ENCODE measurements around the gene ADAMTS1.
"Not testable (repeated sequence)": the region's sequence is repeated elsewhere in the genome, so short reads cannot be mapped to it uniquely, and the experiment has no call there.

Gene ADAMTS1

DNA sequence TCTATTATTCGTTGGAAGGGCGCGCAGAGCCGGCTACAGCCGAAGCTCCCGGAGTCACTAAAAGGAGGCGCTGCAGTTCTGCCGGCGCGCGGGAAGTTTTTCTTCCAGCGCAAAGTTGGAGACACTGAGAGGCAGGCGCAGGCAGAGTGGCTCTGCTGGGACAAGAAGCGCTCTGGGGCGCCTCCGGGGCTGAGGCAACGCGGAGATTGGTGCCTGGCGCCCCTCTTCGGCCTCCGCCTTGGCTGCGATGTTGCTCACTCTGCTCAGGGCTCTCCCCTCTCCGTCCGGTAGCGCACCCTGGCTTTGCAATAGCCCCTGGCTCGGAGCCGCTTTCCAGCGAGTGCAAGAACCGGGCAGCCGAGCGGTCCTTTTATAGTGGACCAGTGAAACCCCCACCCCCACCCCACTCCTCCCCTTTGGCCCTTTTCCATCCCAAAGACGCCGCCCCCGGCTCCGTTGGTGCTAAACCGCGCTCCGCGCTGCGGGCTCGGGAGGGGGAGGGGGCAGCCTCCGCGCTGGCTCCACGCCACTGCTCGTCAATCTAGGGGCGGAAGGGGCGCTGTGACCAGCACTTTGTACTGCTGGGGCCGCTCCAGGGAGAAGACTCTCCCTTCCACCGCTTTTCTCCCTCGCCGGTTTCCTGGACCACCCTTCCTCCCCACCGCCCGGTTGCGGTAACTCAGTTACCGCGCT is at the start of gene ADAMTS1:
Gene ADAMTS1 (minus strand): TSS at position 344 of the 693 bp plus-strand sequence. CDS start 455 bp downstream, outside the sequence.
- no peak for DNase-seq (ENCODE audit: low read depth in 2 of 2)

- no peak for DNase-seq (ENCODE audit: low read depth in 2 of 2)
Measured at GRCh38 chr21:26892151-26892550, 46.9 kb upstream of the ADAMTS1 start.

- no peak for DNase-seq (ENCODE audit: low read depth in 2 of 2)
Measured at GRCh38 chr21:26888931-26889330, 43.7 kb upstream of the ADAMTS1 start.

GRCh38 chr21:26888256-26888655 is 43.0 kb upstream of the ADAMTS1 start:
- DNase-seq (ENCODE audit: low read depth in 2 of 2): no peak

DNA sequence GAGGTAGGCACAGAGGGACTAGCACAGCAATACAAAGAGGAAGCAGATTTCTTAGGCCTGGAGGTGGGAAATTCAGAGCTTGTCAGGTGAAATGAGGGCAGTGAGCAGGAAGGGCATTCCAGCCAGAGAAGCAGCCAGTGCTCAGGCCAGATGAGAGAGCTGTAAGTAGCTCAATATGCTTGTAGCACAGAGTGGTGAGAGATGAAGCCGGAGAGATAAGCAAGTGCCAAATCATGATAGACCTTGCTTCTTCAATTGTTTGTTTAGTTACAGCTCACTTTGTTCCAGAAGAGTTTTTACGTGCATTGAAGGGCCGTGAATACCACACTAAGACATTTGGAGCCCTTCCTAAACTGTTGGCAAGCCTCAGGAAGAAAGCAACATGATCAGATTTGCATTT is 42.0 kb upstream of the ADAMTS1 start:
- DNase-seq (ENCODE audit: low read depth in 2 of 2): no peak

DNA sequence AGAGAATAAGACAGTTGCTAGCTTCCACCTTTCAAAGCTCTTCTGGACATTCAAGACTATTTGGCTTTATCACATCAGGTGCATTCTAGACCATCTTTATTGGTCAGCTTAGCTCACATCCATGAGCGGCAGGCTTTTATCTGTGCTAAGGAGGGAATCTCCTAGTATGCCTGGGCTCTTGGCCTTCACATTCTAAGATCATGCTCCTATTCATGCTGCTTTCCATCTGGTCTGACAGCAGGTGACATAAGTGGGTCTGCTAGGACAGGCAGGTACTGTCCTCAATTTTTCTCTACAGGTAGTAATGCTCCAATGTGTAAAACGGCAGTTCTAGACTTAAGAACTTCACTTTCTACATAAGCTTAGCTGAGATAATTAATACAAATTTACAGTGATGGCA is 39.2 kb upstream of the ADAMTS1 start:
- DNase-seq (ENCODE audit: low read depth in 2 of 2): no peak

GRCh38 chr21:26883768-26884167 is 38.6 kb upstream of the ADAMTS1 start:
- DNase-seq (ENCODE audit: low read depth in 2 of 2): no peak

GRCh38 chr21:26881504-26882228 is 36.5 kb upstream of the ADAMTS1 start:
- DNase-seq (ENCODE audit: low read depth in 2 of 2): no peak

GRCh38 chr21:26877018-26877417 is 31.8 kb upstream of the ADAMTS1 start:
- no peak for DNase-seq (ENCODE audit: low read depth in 2 of 2)

GRCh38 chr21:26874347-26874746 is 29.1 kb upstream of the ADAMTS1 start:
- DNase-seq (ENCODE audit: low read depth in 2 of 2): no peak

DNA sequence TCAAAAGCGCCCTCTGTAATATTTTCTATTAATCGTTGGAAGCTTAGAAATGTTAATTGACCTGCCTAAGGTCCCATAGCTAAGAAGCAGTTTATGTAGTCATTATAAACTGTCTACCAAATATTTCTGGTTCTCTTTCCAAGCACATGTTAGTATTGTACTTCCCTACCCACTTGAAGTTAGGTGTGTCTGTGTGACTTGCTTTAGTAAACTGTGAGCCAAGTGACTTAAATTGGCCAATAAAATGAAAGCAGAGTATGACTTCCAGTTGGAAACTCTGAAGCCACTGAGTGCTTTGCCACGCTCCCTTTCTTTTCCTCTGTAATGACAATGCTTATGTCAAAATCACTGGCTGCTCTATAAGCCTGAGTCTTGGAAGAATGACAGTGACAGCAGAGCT is 20.6 kb upstream of the ADAMTS1 start:
- DNase-seq (ENCODE audit: low read depth in 2 of 2): no peak

GRCh38 chr21:26856871-26857350 is 11.7 kb upstream of the ADAMTS1 start:
- DNase-seq (ENCODE audit: low read depth in 2 of 2): not testable (repeated sequence)

- not testable (repeated sequence) for DNase-seq (ENCODE audit: low read depth in 2 of 2)
Measured at GRCh38 chr21:26854695-26855094, 9.5 kb upstream of the ADAMTS1 start.

DNA sequence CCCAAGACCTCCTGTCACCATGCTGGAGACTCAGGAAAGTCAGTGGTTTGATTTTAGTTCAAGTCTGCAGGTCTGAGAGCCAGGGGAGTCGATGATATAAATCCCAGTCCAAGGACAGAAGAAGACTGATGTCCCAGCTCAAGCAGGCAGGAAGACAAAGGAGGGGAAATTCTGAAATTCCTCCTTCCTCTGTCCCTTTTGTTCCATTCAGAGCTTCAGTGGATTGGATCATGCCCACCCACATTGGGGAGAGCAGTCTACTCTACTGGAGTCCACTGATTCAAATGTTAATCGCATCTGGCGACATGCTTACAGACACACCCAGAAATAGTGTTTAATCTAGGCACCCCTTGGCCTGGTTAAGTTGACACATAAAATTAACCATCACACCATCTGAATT is 7.2 kb upstream of the ADAMTS1 start:
- no peak for DNase-seq (ENCODE audit: low read depth in 2 of 2)

GRCh38 chr21:26851109-26851944 is 6.1 kb upstream of the ADAMTS1 start:
- no peak for DNase-seq (ENCODE audit: low read depth in 2 of 2)

DNA sequence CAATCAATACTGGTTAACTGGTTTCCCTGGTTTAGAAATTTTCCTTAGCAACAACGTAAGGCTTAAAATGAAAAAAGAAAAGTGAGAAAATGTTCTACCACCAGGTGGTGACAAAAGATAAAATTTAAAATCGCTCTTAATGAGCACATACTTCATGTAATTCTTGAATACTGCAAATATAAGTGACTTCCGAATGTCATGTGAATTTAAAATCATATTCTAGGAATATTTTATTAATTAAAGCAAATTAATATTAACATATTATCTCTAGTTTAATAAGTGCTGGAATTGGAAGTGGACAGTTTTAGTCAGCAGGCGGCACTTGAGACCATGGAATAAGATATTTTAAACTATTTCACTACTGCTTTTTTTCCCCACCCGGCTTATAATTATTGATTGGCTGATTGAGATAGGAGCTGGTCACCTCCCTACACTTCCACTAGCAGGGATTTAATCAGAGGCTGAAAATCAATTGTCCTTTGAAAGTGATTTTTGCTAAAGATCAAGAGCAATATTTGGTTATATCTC is 5.0 kb upstream of the ADAMTS1 start:
- DNase-seq (ENCODE audit: low read depth in 2 of 2): no peak

DNA sequence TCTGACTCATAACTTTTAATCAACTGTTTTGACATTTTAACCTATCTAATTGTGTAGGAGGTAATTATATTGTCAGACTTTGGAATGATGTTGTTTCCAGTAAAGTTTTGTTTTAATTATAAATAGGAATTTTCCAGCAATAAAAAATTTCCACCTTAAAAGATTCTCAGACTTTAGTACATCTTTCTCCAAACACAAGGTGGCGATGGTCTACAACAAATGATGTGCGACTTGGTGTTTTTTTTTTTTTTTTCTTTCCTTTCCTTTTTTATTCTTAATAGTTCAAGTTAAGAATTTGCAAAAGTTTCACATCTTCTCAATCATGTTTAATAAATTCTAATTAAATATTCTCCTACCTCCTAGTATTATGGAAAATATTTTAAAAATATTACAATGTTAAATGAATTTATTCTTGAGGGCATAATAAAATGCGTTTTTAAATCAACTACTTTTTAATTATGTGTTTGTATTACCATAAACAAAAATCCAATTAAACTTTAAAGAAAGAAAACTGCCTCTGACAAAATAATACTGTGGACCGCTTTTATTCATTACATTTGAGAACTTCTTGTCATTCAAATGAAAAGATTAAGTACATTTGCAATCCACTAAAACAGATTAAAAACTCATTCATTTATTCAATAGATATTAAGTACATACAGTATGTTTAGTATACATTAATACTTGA is 4.4 kb upstream of the ADAMTS1 start:
- no peak for DNase-seq (ENCODE audit: low read depth in 2 of 2)

GRCh38 chr21:26847921-26848320 is 2.7 kb upstream of the ADAMTS1 start:
- no peak for DNase-seq (ENCODE audit: low read depth in 2 of 2)

DNA sequence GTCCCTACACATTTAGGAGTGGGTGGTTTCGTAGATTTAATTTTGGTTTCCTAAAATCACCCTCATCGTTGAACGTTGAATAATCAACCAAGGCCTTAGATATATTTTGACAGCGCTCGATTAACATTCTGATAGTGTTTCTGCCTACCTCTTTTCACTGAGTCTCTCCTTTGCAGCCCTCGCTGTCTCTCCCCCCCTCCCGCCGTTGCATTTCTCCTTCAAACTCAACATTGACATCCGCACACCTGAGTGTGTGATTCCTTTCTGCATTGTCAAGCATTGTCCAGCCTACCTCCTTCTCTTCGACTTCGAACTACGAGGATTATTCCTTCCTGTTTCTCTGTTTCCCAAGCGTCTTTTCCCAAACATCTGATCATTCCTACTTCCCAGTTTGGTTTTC is 1.8 kb upstream of the ADAMTS1 start:
- no peak for DNase-seq (ENCODE audit: low read depth in 2 of 2)

DNA sequence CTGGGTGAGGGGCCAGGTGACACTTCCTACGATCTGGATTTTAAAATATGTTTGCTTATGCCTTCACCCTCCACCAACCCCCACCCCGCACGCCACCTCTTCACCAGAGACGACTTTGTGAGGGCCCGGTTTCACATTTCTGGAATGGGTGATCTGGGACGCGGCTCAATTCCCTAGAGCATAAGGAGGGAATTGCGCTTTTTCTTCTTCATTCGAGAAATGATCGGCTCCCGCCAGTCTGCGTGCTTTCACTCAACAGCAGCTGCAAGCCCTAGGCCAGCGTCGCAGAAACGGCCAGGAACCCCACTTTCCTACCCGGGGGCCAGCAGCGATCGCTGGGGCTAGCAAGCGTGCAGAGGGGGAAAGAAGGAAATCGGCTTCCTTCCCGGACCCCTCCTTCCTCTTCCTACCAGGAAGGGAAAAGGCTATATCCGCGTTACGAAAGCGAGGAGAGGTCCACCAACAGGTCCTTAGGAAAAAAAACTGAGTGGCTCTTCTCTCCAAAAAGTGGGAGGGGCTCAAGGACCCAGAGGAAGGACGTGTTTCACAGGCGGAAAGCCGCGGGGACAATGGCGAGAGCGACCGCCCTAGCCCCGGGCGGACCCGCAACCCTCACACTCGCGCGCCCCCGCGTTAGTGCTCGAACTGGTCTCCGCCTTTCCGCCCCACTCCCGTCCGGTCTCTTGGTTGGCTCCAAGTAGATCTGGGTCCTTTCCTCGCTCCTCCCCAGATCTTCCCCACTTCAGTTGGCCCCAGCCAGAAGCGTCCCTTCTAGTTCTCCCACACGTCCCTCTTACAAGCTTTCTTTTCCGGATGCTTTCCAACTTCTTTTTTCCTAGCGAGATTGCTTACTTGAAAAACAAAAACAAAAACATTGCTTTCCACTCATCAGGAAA is 1.1 kb upstream of the ADAMTS1 start:
- no peak for DNase-seq (ENCODE audit: low read depth in 2 of 2)

DNA sequence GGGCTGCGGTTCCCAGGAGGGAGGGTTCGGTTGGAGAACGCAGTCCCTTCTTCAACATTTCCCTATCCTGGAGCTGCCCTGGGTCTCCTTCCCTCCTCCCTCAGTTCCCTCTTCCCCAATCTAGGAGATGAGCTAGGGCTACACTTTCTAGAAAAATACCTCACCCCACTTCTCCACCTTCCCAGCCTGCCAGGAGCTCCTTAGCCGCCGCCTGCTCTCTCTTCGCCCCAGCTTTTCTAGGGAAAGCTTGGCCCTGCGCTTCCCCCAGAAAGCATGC is 488 bp upstream of the ADAMTS1 start:
- no peak for DNase-seq (ENCODE audit: low read depth in 2 of 2)

Data from stimulated activated CD4-positive, alpha-beta T cell treated with anti-CD3 and anti-CD28 coated beads, Interleukin-1b, Interleukin-23, amount 100 ng/mL, for 4 hours (primary cell).